HEK293T (cell line): ENCODE measurements around the gene HERC3.
A peak's percentile ranks its signal among the peaks of the same experiment; 100 is the strongest.

Source experiments
- CTCF ChIA-PET: fragments of 350-600 bp; formaldehyde crosslinking; extraction: SDS; loops from one replicate; lab custom pipeline; 2021; ENCODE audit warnings: antibody characterized with exemption, inconsistent platforms; lab: Yijun Ruan, JAX
- POLR2A ChIA-PET: fragments of 350-600 bp; formaldehyde crosslinking; extraction: SDS; loops from one replicate; lab custom pipeline; 2020; ENCODE audit warnings: antibody characterized with exemption, inconsistent platforms; lab: Yijun Ruan, JAX
- DNase-seq: peaks from one replicate; pipeline ENCODE4 v3.0.0; 2012; ENCODE audit warnings: mixed read lengths; ENCODE audit errors: extremely low spot score
- ARNT ChIP-seq: fragments of 450-650 bp; IDR thresholded peaks from 2 replicates; pipeline ENCODE4 v1.6.1; 2017; ENCODE audit warnings: mild to moderate bottlenecking
- BHLHE40 ChIP-seq: fragments of 450-650 bp; IDR thresholded peaks from 2 replicates; pipeline ENCODE4 v1.6.1; 2016; ENCODE audit warnings: mild to moderate bottlenecking, moderate library complexity, borderline replicate concordance
- CTBP1 ChIP-seq: fragments of 450-650 bp; IDR thresholded peaks from 2 replicates; pipeline ENCODE4 v1.6.1; 2016; ENCODE audit warnings: borderline replicate concordance
- ELF4 ChIP-seq: fragments of 450-650 bp; IDR thresholded peaks from 2 replicates; pipeline ENCODE4 v1.6.1; 2017; ENCODE audit warnings: antibody characterized with exemption
- FOXA1 ChIP-seq: fragments of 450-650 bp; IDR thresholded peaks from 2 replicates; pipeline ENCODE4 v1.6.1; 2016; ENCODE audit warnings: mild to moderate bottlenecking
- FOXK2 ChIP-seq: fragments of 450-650 bp; IDR thresholded peaks from 2 replicates; pipeline ENCODE4 v1.6.1; 2016; ENCODE audit warnings: mild to moderate bottlenecking
- FOXM1 ChIP-seq: fragments of 450-650 bp; IDR thresholded peaks from 2 replicates; pipeline ENCODE4 v1.6.1; 2017; ENCODE audit warnings: mild to moderate bottlenecking, borderline replicate concordance
- HDGF ChIP-seq: fragments of 450-650 bp; IDR thresholded peaks from 2 replicates; pipeline ENCODE4 v1.6.1; 2017; ENCODE audit warnings: antibody characterized with exemption, borderline replicate concordance
- L3MBTL2 ChIP-seq: fragments of 450-650 bp; conservative IDR thresholded peaks from 2 replicates; pipeline ENCODE4 v1.6.1; 2016; ENCODE audit warnings: mild to moderate bottlenecking
- LEF1 ChIP-seq: fragments of 450-650 bp; IDR thresholded peaks from 2 replicates; pipeline ENCODE4 v1.6.1; 2017; ENCODE audit warnings: mild to moderate bottlenecking, borderline replicate concordance
- NFRKB ChIP-seq: fragments of 450-650 bp; IDR thresholded peaks from 2 replicates; pipeline ENCODE4 v1.6.1; 2016; ENCODE audit warnings: mild to moderate bottlenecking, moderate library complexity
- PKNOX1 ChIP-seq: fragments of 450-650 bp; IDR thresholded peaks from 2 replicates; pipeline ENCODE4 v1.6.1; 2016
- SP1 ChIP-seq: fragments of 450-650 bp; IDR thresholded peaks from 2 replicates; pipeline ENCODE4 v1.6.1; 2017
- SUZ12 ChIP-seq: fragments of 450-650 bp; IDR thresholded peaks from 2 replicates; pipeline ENCODE4 v1.6.1; 2016; ENCODE audit warnings: mild to moderate bottlenecking
- TARDBP ChIP-seq: fragments of 450-650 bp; IDR thresholded peaks from 2 replicates; pipeline ENCODE4 v1.6.1; 2016
- ZNF384 ChIP-seq: fragments of 450-650 bp; IDR thresholded peaks from 2 replicates; pipeline ENCODE4 v1.6.1; 2016

The HERC3 gene

GRCh38 chr4:88591787-88592599 is at the start of gene HERC3:
Gene HERC3 (plus strand): TSS chr4:88592480. CDS start chr4:88605824, 13,344 bp downstream.
- POLR2A ChIA-PET: interaction anchor here (1.5 kb wide), 1 partner anchor 68 kb away, joined by 4 read pairs; the partner anchor contains the start of gene PYURF
- peak; percentile 99 for TF ChIP-seq PKNOX1
- TF ChIP-seq FOXK2: no peak
- TF ChIP-seq L3MBTL2: peak; percentile 90
- TF ChIP-seq FOXM1: no peak
- no peak for TF ChIP-seq FOXA1
- TF ChIP-seq SUZ12: no peak
- no peak for TF ChIP-seq SP1
- peak; percentile 91 for DNase-seq
- CTCF ChIA-PET: no interaction called here

- POLR2A ChIA-PET: no interaction called here
- CTCF ChIA-PET: no interaction called here
- no peak for DNase-seq
- no peak for TF ChIP-seq ZNF384
- no peak for TF ChIP-seq NFRKB
- TF ChIP-seq LEF1: no peak
- TF ChIP-seq CTBP1: no peak
- no peak for TF ChIP-seq TARDBP
- TF ChIP-seq SP1: no peak
- TF ChIP-seq L3MBTL2: no peak
- no peak for TF ChIP-seq ARNT
- no peak for TF ChIP-seq FOXK2
- no peak for TF ChIP-seq HDGF
- TF ChIP-seq SUZ12: no peak
- no peak for TF ChIP-seq ELF4
- no peak for TF ChIP-seq PKNOX1
- no peak for TF ChIP-seq BHLHE40
- TF ChIP-seq FOXM1: no peak
- TF ChIP-seq FOXA1: no peak
Observed at GRCh38 chr4:88549815-88550214, 42.5 kb upstream of the HERC3 start.

GRCh38 chr4:88567591-88567990 is 24.7 kb upstream of the HERC3 start:
- TF ChIP-seq ELF4 (no peak), TARDBP (no peak)
- ChIA-PET CTCF (no interaction called here), POLR2A (interaction anchor here (1.6 kb wide), 1 partner anchor 44 kb away, joined by 5 read pairs; the partner anchor contains the start of gene PYURF)
- no peak for DNase-seq

- ChIA-PET POLR2A (no interaction called here), CTCF (no interaction called here)
- no peak for DNase-seq
- TF ChIP-seq PKNOX1: no peak
- no peak for TF ChIP-seq FOXA1
- no peak for TF ChIP-seq TARDBP
- no peak for TF ChIP-seq L3MBTL2
- no peak for TF ChIP-seq ELF4
- no peak for TF ChIP-seq BHLHE40
- no peak for TF ChIP-seq HDGF
- no peak for TF ChIP-seq NFRKB
- TF ChIP-seq FOXM1: no peak
- no peak for TF ChIP-seq CTBP1
- TF ChIP-seq LEF1: no peak
Observed at GRCh38 chr4:88570001-88570400, 22.3 kb upstream of the HERC3 start.

- no peak for DNase-seq
- TF ChIP-seq SUZ12 (no peak), TARDBP (no peak), CTBP1 (no peak), FOXK2 (no peak), BHLHE40 (no peak), FOXM1 (no peak), SP1 (no peak), ELF4 (no peak), NFRKB (no peak), ARNT (no peak), ZNF384 (no peak), FOXA1 (no peak), PKNOX1 (no peak)
- ChIA-PET CTCF (no interaction called here), POLR2A (no interaction called here)
Observed at GRCh38 chr4:88573276-88573980, 18.9 kb upstream of the HERC3 start.

GRCh38 chr4:88573995-88574394 is 18.3 kb upstream of the HERC3 start:
- peak; percentile 20 for DNase-seq
- no peak for TF ChIP-seq L3MBTL2
- TF ChIP-seq FOXK2: no peak
- TF ChIP-seq ELF4: no peak
- no peak for TF ChIP-seq ZNF384
- TF ChIP-seq FOXA1: no peak
- TF ChIP-seq ARNT: no peak
- no peak for TF ChIP-seq SP1
- no peak for TF ChIP-seq TARDBP
- TF ChIP-seq SUZ12: no peak
- no peak for TF ChIP-seq BHLHE40
- TF ChIP-seq NFRKB: no peak
- no peak for TF ChIP-seq CTBP1
- TF ChIP-seq LEF1: no peak
- no peak for TF ChIP-seq HDGF
- ChIA-PET POLR2A (no interaction called here), CTCF (no interaction called here)
